ENCODE results near the gene KRT15.
"Not testable (repeated sequence)": the region's sequence is repeated elsewhere in the genome, so short reads cannot be mapped to it uniquely, and the experiment has no call there.

The KRT15 gene

GRCh38 chr17:41544491-41544892, 25.8 kb upstream of the KRT15 start:
- Histone ChIP-seq H3K27me3 (ENCODE audit: control insufficient read depth, insufficient read depth, low read length) (no peaks in the 10 kb centered on the region), H3K36me3 (ENCODE audit: control insufficient read depth, insufficient read depth, low read length) (no peaks in the 10 kb centered on the region), H3K27ac (ENCODE audit: low read length) (no peak overlapping the region), H3K4me3 (ENCODE audit: low read length) (no peak overlapping the region), H3K4me1 (ENCODE audit: control insufficient read depth, insufficient read depth, low read length) (peaks cover 3% of the 10 kb centered on the region), H3K9me3 (ENCODE audit: control insufficient read depth, insufficient read depth, low read length) (no peaks in the 10 kb centered on the region)
- WGBS (ENCODE audit: insufficient coverage, insufficient read length), result no CpG with 5 or more reads among the region's 5 CpGs
- no peak for DNase-seq (ENCODE audit: low read depth, low spot score)

GRCh38 chr17:41542786-41543185, 24.1 kb upstream of the KRT15 start:
- H3K36me3 ChIP-seq (ENCODE audit: control insufficient read depth, insufficient read depth, low read length); H3K9me3 ChIP-seq (ENCODE audit: control insufficient read depth, insufficient read depth, low read length); DNase-seq (ENCODE audit: low read depth, low spot score); H3K27me3 ChIP-seq (ENCODE audit: control insufficient read depth, insufficient read depth, low read length); H3K4me3 ChIP-seq (ENCODE audit: low read length); H3K27ac ChIP-seq (ENCODE audit: low read length): not testable (repeated sequence)
- no CpG with 5 or more reads among the region's 10 CpGs for WGBS (ENCODE audit: insufficient coverage, insufficient read length)
- peaks cover 11% of the 10 kb centered on the region for H3K4me1 ChIP-seq (ENCODE audit: control insufficient read depth, insufficient read depth, low read length)

- 100% methylated on average over 1 of the region's 2 CpGs for WGBS (ENCODE audit: insufficient coverage, insufficient read length)
- H3K9me3 ChIP-seq (ENCODE audit: control insufficient read depth, insufficient read depth, low read length), result no peaks in the 10 kb centered on the region
- no peaks in the 10 kb centered on the region for H3K27me3 ChIP-seq (ENCODE audit: control insufficient read depth, insufficient read depth, low read length)
- H3K4me3 ChIP-seq (ENCODE audit: low read length), result no peak overlapping the region
- peaks cover 11% of the 10 kb centered on the region for H3K4me1 ChIP-seq (ENCODE audit: control insufficient read depth, insufficient read depth, low read length)
- DNase-seq (ENCODE audit: low read depth, low spot score), result no peak
- H3K36me3 ChIP-seq (ENCODE audit: control insufficient read depth, insufficient read depth, low read length), result no peaks in the 10 kb centered on the region
- H3K27ac ChIP-seq (ENCODE audit: low read length), result no peak overlapping the region
Measured at GRCh38 chr17:41542357-41542756, 23.7 kb upstream of the KRT15 start.

- Histone ChIP-seq H3K27ac (ENCODE audit: low read length) (no peak overlapping the region), H3K27me3 (ENCODE audit: control insufficient read depth, insufficient read depth, low read length) (no peaks in the 10 kb centered on the region), H3K9me3 (ENCODE audit: control insufficient read depth, insufficient read depth, low read length) (no peaks in the 10 kb centered on the region), H3K4me3 (ENCODE audit: low read length) (no peak overlapping the region), H3K36me3 (ENCODE audit: control insufficient read depth, insufficient read depth, low read length) (no peaks in the 10 kb centered on the region), H3K4me1 (ENCODE audit: control insufficient read depth, insufficient read depth, low read length) (peaks cover 11% of the 10 kb centered on the region)
- DNase-seq (ENCODE audit: low read depth, low spot score), result no peak
- WGBS (ENCODE audit: insufficient coverage, insufficient read length), result no CpG with 5 or more reads among the region's 10 CpGs
Measured at GRCh38 chr17:41540921-41541625, 22.4 kb upstream of the KRT15 start.

- Histone ChIP-seq H3K4me1 (ENCODE audit: control insufficient read depth, insufficient read depth, low read length) (peaks cover 16% of the 10 kb centered on the region), H3K9me3 (ENCODE audit: control insufficient read depth, insufficient read depth, low read length) (no peaks in the 10 kb centered on the region), H3K27me3 (ENCODE audit: control insufficient read depth, insufficient read depth, low read length) (no peaks in the 10 kb centered on the region), H3K36me3 (ENCODE audit: control insufficient read depth, insufficient read depth, low read length) (no peaks in the 10 kb centered on the region), H3K27ac (ENCODE audit: low read length) (no peak overlapping the region), H3K4me3 (ENCODE audit: low read length) (no peak overlapping the region)
- WGBS (ENCODE audit: insufficient coverage, insufficient read length), result no CpG with 5 or more reads among the region's 7 CpGs
- no peak for DNase-seq (ENCODE audit: low read depth, low spot score)
Measured at GRCh38 chr17:41539979-41540701, 21.4 kb upstream of the KRT15 start.

- WGBS (ENCODE audit: insufficient coverage, insufficient read length), result no CpG with 5 or more reads among the region's 5 CpGs
- H3K27me3 ChIP-seq (ENCODE audit: control insufficient read depth, insufficient read depth, low read length), result no peaks in the 10 kb centered on the region
- peaks cover 14% of the 10 kb centered on the region for H3K4me1 ChIP-seq (ENCODE audit: control insufficient read depth, insufficient read depth, low read length)
- no peaks in the 10 kb centered on the region for H3K9me3 ChIP-seq (ENCODE audit: control insufficient read depth, insufficient read depth, low read length)
- no peaks in the 10 kb centered on the region for H3K36me3 ChIP-seq (ENCODE audit: control insufficient read depth, insufficient read depth, low read length)
- no peak overlapping the region for H3K27ac ChIP-seq (ENCODE audit: low read length)
- H3K4me3 ChIP-seq (ENCODE audit: low read length), result no peak overlapping the region
- no peak for DNase-seq (ENCODE audit: low read depth, low spot score)
Measured at GRCh38 chr17:41539071-41539492, 20.4 kb upstream of the KRT15 start.

- H3K27me3 ChIP-seq (ENCODE audit: control insufficient read depth, insufficient read depth, low read length), result no peaks in the 10 kb centered on the region
- no peaks in the 10 kb centered on the region for H3K9me3 ChIP-seq (ENCODE audit: control insufficient read depth, insufficient read depth, low read length)
- H3K4me3 ChIP-seq (ENCODE audit: low read length), result no peak overlapping the region
- H3K4me1 ChIP-seq (ENCODE audit: control insufficient read depth, insufficient read depth, low read length), result peaks cover 14% of the 10 kb centered on the region
- WGBS (ENCODE audit: insufficient coverage, insufficient read length), result no CpG with 5 or more reads among the region's 5 CpGs
- H3K36me3 ChIP-seq (ENCODE audit: control insufficient read depth, insufficient read depth, low read length), result no peaks in the 10 kb centered on the region
- no peak for DNase-seq (ENCODE audit: low read depth, low spot score)
- no peak overlapping the region for H3K27ac ChIP-seq (ENCODE audit: low read length)
Measured at GRCh38 chr17:41538565-41538991, 19.9 kb upstream of the KRT15 start.

- peaks cover 14% of the 10 kb centered on the region for H3K4me1 ChIP-seq (ENCODE audit: control insufficient read depth, insufficient read depth, low read length)
- H3K27me3 ChIP-seq (ENCODE audit: control insufficient read depth, insufficient read depth, low read length), result no peaks in the 10 kb centered on the region
- no peaks in the 10 kb centered on the region for H3K9me3 ChIP-seq (ENCODE audit: control insufficient read depth, insufficient read depth, low read length)
- H3K4me3 ChIP-seq (ENCODE audit: low read length), result no peak overlapping the region
- no peak overlapping the region for H3K27ac ChIP-seq (ENCODE audit: low read length)
- no peaks in the 10 kb centered on the region for H3K36me3 ChIP-seq (ENCODE audit: control insufficient read depth, insufficient read depth, low read length)
- no CpG with 5 or more reads among the region's 9 CpGs for WGBS (ENCODE audit: insufficient coverage, insufficient read length)
- no peak for DNase-seq (ENCODE audit: low read depth, low spot score)
Measured at GRCh38 chr17:41537990-41538389, 19.3 kb upstream of the KRT15 start.

GRCh38 chr17:41537614-41537954, 18.9 kb upstream of the KRT15 start:
- no peak for DNase-seq (ENCODE audit: low read depth, low spot score)
- no peak overlapping the region for H3K27ac ChIP-seq (ENCODE audit: low read length)
- H3K27me3 ChIP-seq (ENCODE audit: control insufficient read depth, insufficient read depth, low read length), result no peaks in the 10 kb centered on the region
- no peaks in the 10 kb centered on the region for H3K36me3 ChIP-seq (ENCODE audit: control insufficient read depth, insufficient read depth, low read length)
- WGBS (ENCODE audit: insufficient coverage, insufficient read length), result no CpG with 5 or more reads among the region's 7 CpGs
- H3K9me3 ChIP-seq (ENCODE audit: control insufficient read depth, insufficient read depth, low read length), result no peaks in the 10 kb centered on the region
- H3K4me3 ChIP-seq (ENCODE audit: low read length), result no peak overlapping the region
- H3K4me1 ChIP-seq (ENCODE audit: control insufficient read depth, insufficient read depth, low read length), result peaks cover 14% of the 10 kb centered on the region

GRCh38 chr17:41536741-41537613, 18.3 kb upstream of the KRT15 start:
- Histone ChIP-seq H3K4me1 (ENCODE audit: control insufficient read depth, insufficient read depth, low read length) (peaks cover 14% of the 10 kb centered on the region), H3K27ac (ENCODE audit: low read length) (no peak overlapping the region), H3K36me3 (ENCODE audit: control insufficient read depth, insufficient read depth, low read length) (no peaks in the 10 kb centered on the region), H3K9me3 (ENCODE audit: control insufficient read depth, insufficient read depth, low read length) (no peaks in the 10 kb centered on the region), H3K27me3 (ENCODE audit: control insufficient read depth, insufficient read depth, low read length) (no peaks in the 10 kb centered on the region), H3K4me3 (ENCODE audit: low read length) (no peak overlapping the region)
- DNase-seq (ENCODE audit: low read depth, low spot score), result no peak
- no CpG with 5 or more reads among the region's 7 CpGs for WGBS (ENCODE audit: insufficient coverage, insufficient read length)

Data from iPS DF 6.9 (cell line).